Tibial artery (tissue), 4 donors: Measurements from ENCODE around the gene HAVCR2.

ENCODE experiments used
- DNase-seq, 2 donors: peaks; one replicate each; pipeline ENCODE4 v3.0.0-alpha.2; 2019
- H3K27ac ChIP-seq, 2 donors: fragments of 200-600 bp; sonication (generic) in 1 of 2; 1 replicate in 1 of 2; 2 replicates in 1 of 2; pipeline ENCODE4 v1.5.1; 2018 to 2019; ENCODE audit warnings: mild to moderate bottlenecking in 1 of 2
- H3K27me3 ChIP-seq, 2 donors: fragments of 200-600 bp; sonication (generic) in 1 of 2; one replicate each; pipeline versions ENCODE4 v1.5.1 to v1.6.0; 2016 to 2019
- H3K36me3 ChIP-seq, 3 donors: fragments of 200-600 bp; sonication (generic) in 2 of 3; one replicate each; pipeline ENCODE4 v1.5.1; 2016 to 2019; ENCODE audit warnings: mild to moderate bottlenecking in 2 of 3
- H3K4me1 ChIP-seq, 4 donors: fragments of 200-600 bp; sonication (generic) in 2 of 4; 1 replicate in 3 of 4; 2 replicates in 1 of 4; pipeline ENCODE4 v1.5.1; 2016 to 2019
- H3K4me3 ChIP-seq, 2 donors: fragments of 200-600 bp; sonication (generic) in 1 of 2; 1 replicate in 1 of 2; 2 replicates in 1 of 2; pipeline ENCODE4 v1.5.1; 2018 to 2019; ENCODE audit warnings: mild to moderate bottlenecking in 2 of 2
- H3K9me3 ChIP-seq, 3 donors: fragments of 200-600 bp; sonication (generic) in 1 of 3; one replicate each; pipeline ENCODE4 v1.5.1; 2016 to 2019
- intact Hi-C: fragments of 100-400 bp; cut with DNase I; formaldehyde crosslinking; loops from one replicate; pipeline ENCODE4 v1.15.0; 2023; ENCODE audit warnings: low total_unique reads
- TF ChIP-seq, protein P1 (sequence below), 2 experiments: fragments of 200-600 bp in 1 of 2; fragments of 450-650 bp in 1 of 2; IDR thresholded peaks; one replicate each; pipeline ENCODE4 v1.5.1; 2017 to 2019; ENCODE audit warnings: antibody characterized with exemption in 2 of 2, mild to moderate bottlenecking in 1 of 2, moderate library complexity in 1 of 2

HAVCR2 gene

DNA sequence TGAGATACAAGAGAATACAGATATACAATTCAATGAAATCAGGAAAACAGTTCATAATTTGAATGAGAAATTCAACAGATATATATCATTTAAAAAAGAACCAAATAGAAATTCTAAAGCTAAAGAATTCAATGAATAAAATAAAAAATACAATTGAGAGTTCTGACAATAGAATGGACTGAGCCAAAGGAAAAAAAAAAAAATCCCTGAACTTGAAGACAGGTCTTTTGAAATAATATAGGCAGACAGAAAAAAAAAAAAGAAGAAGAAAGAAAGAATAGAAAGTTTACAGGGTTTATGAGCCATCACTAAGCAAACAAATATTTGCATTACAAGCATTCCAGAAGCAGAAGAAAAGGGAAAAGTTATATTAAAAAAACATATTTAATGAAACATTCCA lies 12.9 kb upstream of the HAVCR2 start:
- intact Hi-C loops, result no loop called here
- peaks cover 0 to 7% (median 3%) of the 10 kb centered on the region in 3 donors for H3K9me3 ChIP-seq
- no peaks in the 10 kb centered on the region for H3K4me1 ChIP-seq
- no peaks in the 10 kb centered on the region for H3K27me3 ChIP-seq
- H3K36me3 ChIP-seq, result no peaks in the 10 kb centered on the region
- no peak overlapping the region for H3K4me3 ChIP-seq
- TF ChIP-seq, protein P1, sequence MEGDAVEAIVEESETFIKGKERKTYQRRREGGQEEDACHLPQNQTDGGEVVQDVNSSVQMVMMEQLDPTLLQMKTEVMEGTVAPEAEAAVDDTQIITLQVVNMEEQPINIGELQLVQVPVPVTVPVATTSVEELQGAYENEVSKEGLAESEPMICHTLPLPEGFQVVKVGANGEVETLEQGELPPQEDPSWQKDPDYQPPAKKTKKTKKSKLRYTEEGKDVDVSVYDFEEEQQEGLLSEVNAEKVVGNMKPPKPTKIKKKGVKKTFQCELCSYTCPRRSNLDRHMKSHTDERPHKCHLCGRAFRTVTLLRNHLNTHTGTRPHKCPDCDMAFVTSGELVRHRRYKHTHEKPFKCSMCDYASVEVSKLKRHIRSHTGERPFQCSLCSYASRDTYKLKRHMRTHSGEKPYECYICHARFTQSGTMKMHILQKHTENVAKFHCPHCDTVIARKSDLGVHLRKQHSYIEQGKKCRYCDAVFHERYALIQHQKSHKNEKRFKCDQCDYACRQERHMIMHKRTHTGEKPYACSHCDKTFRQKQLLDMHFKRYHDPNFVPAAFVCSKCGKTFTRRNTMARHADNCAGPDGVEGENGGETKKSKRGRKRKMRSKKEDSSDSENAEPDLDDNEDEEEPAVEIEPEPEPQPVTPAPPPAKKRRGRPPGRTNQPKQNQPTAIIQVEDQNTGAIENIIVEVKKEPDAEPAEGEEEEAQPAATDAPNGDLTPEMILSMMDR (IDR thresholded peaks at IDR 0.05), result no peak
- no peak for DNase-seq
- no peak overlapping the region for H3K27ac ChIP-seq

DNA sequence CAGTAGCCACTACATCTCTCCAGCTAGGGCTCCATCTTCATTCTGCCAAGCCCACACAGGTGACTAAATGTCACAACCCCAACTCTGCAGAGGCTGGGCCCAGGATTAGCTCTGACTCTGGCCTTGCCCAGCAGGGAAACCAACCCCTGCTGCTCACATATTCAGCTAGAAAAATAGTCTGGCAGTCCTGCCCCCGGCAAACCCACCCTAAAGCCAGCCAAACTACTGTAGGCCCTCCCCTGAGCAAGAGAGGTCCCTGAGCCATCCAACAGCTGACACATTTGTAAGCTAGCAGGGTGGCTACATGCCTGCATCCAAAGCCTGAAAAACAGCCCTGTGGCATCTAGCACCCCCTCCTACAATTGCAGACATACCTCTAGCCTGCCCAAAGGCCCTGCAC lies 11.3 kb upstream of the HAVCR2 start:
- Histone ChIP-seq H3K27me3 (no peaks in the 10 kb centered on the region), H3K4me1 (no peaks in the 10 kb centered on the region), H3K36me3 (no peaks in the 10 kb centered on the region), H3K27ac (no peak overlapping the region), H3K9me3 (peaks cover 0 to 7% (median 3%) of the 10 kb centered on the region in 3 donors), H3K4me3 (no peak overlapping the region)
- intact Hi-C loops, result no loop called here
- no peak for DNase-seq
- TF ChIP-seq, protein P1 (IDR thresholded peaks at IDR 0.05), result no peak

DNA sequence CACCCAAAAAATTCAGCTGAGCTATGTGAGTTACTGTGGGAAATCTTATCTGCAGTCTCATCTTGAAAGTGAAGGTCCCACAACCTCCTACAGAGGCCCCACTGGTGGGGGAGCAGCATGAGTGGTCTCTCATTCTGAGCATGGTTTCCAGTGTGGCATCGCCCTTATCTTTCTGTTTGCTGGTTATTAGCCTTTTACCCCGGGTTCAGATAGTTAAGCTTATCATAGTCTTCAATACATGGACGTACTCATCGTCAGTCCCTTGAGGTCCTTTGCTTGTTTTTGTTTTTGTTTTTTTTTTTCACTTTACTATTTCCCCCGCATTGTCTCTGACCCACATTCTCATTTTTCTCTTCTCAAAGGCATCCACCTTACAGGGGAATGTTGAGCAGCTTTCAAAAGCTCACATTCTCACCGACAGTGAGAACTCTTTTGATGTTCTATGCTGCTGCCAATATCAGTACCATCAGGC lies 7.7 kb upstream of the HAVCR2 start:
- Histone ChIP-seq H3K27ac (no peak overlapping the region), H3K4me1 (no peaks in the 10 kb centered on the region), H3K27me3 (no peaks in the 10 kb centered on the region), H3K36me3 (no peaks in the 10 kb centered on the region), H3K4me3 (no peak overlapping the region), H3K9me3 (peaks cover 0 to 7% (median 0%) of the 10 kb centered on the region in 3 donors)
- TF ChIP-seq, protein P1 (IDR thresholded peaks at IDR 0.05), result no peak
- no peak for DNase-seq
- intact Hi-C loops, result no loop called here

DNA sequence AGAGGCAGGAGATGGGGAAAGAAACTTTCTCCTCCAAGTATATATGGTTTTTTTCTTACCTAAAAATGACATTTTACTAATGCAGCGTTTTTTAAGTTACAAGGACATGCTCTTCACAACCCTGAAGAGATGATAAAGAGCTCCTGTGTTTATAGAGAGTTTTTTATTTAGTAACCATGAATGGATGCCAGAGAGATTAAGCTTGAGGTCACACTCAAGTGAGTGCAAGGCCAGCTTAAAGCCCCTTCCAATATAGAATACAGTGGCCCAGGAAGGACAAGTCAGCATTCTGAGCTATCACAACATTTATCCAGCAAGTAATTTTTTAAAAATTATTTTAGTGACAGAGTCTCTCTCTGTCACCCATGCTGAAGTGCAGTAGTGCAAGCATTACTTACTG lies 6.7 kb upstream of the HAVCR2 start:
- no peaks in the 10 kb centered on the region for H3K9me3 ChIP-seq
- no peak overlapping the region for H3K4me3 ChIP-seq
- H3K36me3 ChIP-seq, result no peaks in the 10 kb centered on the region
- no peaks in the 10 kb centered on the region for H3K27me3 ChIP-seq
- H3K4me1 ChIP-seq, result no peaks in the 10 kb centered on the region
- intact Hi-C loops, result no loop called here
- DNase-seq, result no peak
- TF ChIP-seq, protein P1 (IDR thresholded peaks at IDR 0.05), result no peak
- H3K27ac ChIP-seq, result no peak overlapping the region

DNA sequence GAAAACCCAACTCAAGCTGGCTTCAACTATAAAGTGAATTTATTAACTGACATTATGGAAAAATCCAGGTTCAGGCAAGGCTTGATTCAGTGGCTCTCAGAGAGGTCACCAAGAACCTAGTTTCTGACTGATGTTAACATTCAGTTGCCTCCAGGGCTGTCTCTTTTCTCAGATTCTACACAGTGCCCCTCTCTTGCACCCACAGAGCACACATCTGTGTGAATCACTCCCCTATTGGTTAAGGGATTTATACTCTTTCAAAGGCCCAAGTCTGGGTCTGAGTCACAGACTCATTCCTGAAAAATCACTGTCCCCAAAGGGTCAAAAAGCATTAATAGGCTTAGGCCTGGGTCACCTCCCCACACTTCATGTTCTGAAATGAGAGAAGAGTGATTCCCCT lies 6.2 kb upstream of the HAVCR2 start:
- intact Hi-C loops, result no loop called here
- H3K27me3 ChIP-seq, result no peaks in the 10 kb centered on the region
- H3K27ac ChIP-seq, result no peak overlapping the region
- H3K36me3 ChIP-seq, result no peaks in the 10 kb centered on the region
- H3K4me1 ChIP-seq, result no peaks in the 10 kb centered on the region
- H3K9me3 ChIP-seq, result no peaks in the 10 kb centered on the region
- H3K4me3 ChIP-seq, result no peak overlapping the region
- DNase-seq, result no peak
- TF ChIP-seq, protein P1 (IDR thresholded peaks at IDR 0.05), result no peak

DNA sequence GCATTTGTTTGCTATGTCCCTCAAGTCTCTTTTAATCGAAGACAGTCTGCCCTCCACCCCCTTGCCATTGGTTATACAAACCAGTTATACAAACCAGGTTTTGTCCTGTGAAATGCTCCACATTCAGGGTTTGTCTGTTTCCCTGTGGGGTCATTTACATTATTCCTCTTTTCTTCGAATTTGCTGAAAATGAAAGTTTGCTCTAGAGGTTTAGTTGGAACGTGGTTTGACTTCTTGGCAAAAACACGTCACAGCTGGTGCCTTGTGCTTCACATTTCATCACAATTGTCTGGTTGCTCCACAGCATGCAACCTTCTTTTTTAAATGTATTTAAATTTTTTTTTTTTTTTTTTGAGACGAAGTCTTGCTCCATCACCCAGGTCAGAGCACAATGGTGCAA lies 4.2 kb upstream of the HAVCR2 start:
- no peak for DNase-seq
- Histone ChIP-seq H3K4me3 (no peak overlapping the region), H3K27ac (no peak overlapping the region), H3K27me3 (no peaks in the 10 kb centered on the region), H3K9me3 (no peaks in the 10 kb centered on the region), H3K36me3 (no peaks in the 10 kb centered on the region), H3K4me1 (no peaks in the 10 kb centered on the region)
- TF ChIP-seq, protein P1 (IDR thresholded peaks at IDR 0.05), result no peak
- intact Hi-C loops, result no loop called here
